Activated naive CD8-positive, alpha-beta T cell (primary cell): Measurements from ENCODE around the gene NDEL1.

Source experiments
- H3K27ac Mint-ChIP-seq: one replicate; pipeline ENCODE4 v1.8.0; 2021; ENCODE audit warnings: mixed read lengths
- H3K27me3 Mint-ChIP-seq: one replicate; pipeline ENCODE4 v1.8.0; 2021; ENCODE audit warnings: mixed read lengths
- H3K36me3 Mint-ChIP-seq: one replicate; pipeline ENCODE4 v1.8.0; 2021; ENCODE audit warnings: mixed read lengths
- H3K4me1 Mint-ChIP-seq: one replicate; pipeline ENCODE4 v1.8.0; 2021; ENCODE audit warnings: low read depth, mixed read lengths
- H3K4me3 Mint-ChIP-seq: one replicate; pipeline ENCODE4 v1.8.0; 2021; ENCODE audit warnings: mild to moderate bottlenecking, mixed read lengths
- H3K9me3 Mint-ChIP-seq: one replicate; pipeline ENCODE4 v1.8.0; 2021; ENCODE audit warnings: low read depth, mixed read lengths

The NDEL1 gene

DNA sequence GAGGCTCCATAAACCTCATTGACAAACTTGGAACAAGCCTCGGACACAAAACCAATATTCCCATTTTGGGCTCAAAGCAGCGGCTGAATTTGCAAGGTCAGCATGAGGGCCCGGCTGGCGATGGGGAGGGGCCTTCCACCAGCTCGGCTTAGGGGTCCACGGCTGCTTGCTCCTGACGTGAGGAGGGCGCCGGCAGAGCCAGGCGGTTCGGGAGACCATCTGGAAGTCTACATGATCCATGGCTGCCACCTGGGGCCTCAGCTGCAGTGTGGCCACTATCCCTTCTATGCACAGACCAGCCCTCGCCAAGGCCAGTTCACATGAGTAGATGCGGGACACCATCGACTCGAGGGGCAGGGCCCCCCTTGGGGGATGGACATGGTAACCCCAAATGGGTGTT is 39.1 kb downstream of the NDEL1 start:
- no peak overlapping the region for H3K27ac Mint-ChIP-seq
- H3K4me1 Mint-ChIP-seq: no peaks in the 10 kb centered on the region
- no peaks in the 10 kb centered on the region for H3K36me3 Mint-ChIP-seq
- no peak overlapping the region for H3K4me3 Mint-ChIP-seq
- H3K9me3 Mint-ChIP-seq: no peaks in the 10 kb centered on the region
- H3K27me3 Mint-ChIP-seq: no peaks in the 10 kb centered on the region

DNA sequence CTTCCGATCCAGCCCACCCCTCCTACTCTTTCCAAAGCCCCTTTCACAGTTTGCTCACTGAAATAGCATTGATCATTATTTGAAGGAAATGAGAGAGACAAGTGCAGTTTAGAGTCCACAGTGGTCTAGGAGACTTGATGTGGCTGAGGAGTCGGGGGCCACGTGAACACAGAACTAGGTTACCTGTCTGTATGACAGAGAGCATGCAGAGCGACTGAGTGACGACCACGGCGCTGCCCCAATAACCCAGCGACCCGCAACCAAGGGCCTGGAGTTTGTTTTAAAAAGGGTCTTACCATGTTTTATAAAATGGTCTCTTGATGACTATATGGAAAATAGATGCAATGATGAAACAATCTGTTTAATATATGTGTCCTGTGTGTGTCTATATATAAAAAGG is 39.5 kb downstream of the NDEL1 start:
- Mint-ChIP-seq H3K27me3 (no peaks in the 10 kb centered on the region), H3K27ac (no peak overlapping the region), H3K9me3 (no peaks in the 10 kb centered on the region), H3K36me3 (no peaks in the 10 kb centered on the region), H3K4me1 (no peaks in the 10 kb centered on the region), H3K4me3 (no peak overlapping the region)

DNA sequence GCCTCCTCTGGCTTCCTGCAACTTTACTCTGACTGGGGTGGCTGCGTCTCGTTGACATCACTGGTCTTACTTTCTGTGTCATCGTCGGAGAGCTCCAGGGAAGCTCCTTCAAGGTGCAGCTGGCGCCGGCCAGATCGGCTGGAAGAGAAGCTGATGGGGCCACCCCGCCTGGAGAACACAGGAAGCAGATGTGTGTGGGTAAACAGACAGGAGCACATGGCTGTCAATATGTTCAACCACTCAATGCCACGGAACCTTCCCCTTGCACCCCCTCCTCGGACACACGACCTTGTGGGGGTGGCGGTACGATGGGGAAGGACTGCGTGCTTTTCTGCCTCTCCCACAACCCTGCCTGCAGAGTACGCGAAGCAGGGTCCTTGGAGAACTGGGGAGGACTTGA is 40.1 kb downstream of the NDEL1 start:
- H3K27me3 Mint-ChIP-seq: no peaks in the 10 kb centered on the region
- no peak overlapping the region for H3K4me3 Mint-ChIP-seq
- H3K9me3 Mint-ChIP-seq: no peaks in the 10 kb centered on the region
- H3K36me3 Mint-ChIP-seq: peaks cover 3% of the 10 kb centered on the region
- H3K27ac Mint-ChIP-seq: no peak overlapping the region
- no peaks in the 10 kb centered on the region for H3K4me1 Mint-ChIP-seq

DNA sequence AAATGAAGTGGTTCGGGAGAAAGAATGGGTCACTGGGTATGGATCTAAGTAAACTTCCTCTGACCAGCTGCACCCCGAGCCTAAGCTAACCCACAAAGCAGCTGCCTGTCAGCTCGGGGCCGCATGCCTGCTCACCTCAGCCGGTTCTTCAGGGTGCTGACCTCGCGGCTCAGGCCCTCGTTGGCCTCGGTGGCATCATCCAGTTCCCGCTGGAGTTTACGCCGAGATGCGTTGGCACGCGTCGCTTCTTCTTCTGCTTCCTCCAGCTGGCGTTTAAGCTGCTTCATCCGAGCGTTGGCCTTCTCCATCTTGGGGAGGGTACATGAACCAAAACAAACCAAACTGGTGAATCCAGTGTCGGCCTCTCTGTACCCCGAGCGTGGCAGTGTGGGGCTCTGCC is 41.1 kb downstream of the NDEL1 start:
- Mint-ChIP-seq H3K9me3 (no peaks in the 10 kb centered on the region), H3K4me1 (no peaks in the 10 kb centered on the region), H3K27ac (no peak overlapping the region), H3K27me3 (no peaks in the 10 kb centered on the region), H3K36me3 (peaks cover 3% of the 10 kb centered on the region), H3K4me3 (no peak overlapping the region)

DNA sequence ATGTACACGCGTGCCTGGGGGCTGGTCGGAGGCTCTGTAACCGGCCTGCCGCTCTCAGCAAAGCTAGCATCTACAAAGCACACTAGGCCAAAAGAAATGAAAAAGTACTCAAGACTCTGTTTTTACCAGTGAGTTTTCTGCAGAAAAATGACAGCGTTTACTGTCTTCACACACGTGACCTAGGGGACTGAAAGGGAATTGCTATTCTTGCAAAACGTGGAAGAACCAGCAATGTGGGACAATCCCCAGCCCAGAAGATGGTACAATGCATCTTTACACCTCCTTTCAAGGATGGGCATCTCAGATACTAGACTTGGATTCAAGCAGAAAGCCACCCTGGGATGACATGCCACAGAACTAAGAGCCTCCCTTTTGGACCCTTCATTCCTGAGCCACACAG is 41.5 kb downstream of the NDEL1 start:
- no peaks in the 10 kb centered on the region for H3K27me3 Mint-ChIP-seq
- no peak overlapping the region for H3K27ac Mint-ChIP-seq

GRCh38 chr17:8477715-8478441 is 42.2 kb downstream of the NDEL1 start:
- no peaks in the 10 kb centered on the region for H3K27me3 Mint-ChIP-seq
- H3K4me3 Mint-ChIP-seq: no peak overlapping the region
- H3K9me3 Mint-ChIP-seq: no peaks in the 10 kb centered on the region
- H3K27ac Mint-ChIP-seq: no peak overlapping the region
- H3K4me1 Mint-ChIP-seq: no peaks in the 10 kb centered on the region
- peaks cover 7% of the 10 kb centered on the region for H3K36me3 Mint-ChIP-seq

More for the DNA sequence above, 41.5 kb downstream of the NDEL1 start:
- Mint-ChIP-seq H3K4me3 (no peak overlapping the region), H3K4me1 (no peaks in the 10 kb centered on the region), H3K9me3 (no peaks in the 10 kb centered on the region), H3K36me3 (peaks cover 3% of the 10 kb centered on the region)

DNA sequence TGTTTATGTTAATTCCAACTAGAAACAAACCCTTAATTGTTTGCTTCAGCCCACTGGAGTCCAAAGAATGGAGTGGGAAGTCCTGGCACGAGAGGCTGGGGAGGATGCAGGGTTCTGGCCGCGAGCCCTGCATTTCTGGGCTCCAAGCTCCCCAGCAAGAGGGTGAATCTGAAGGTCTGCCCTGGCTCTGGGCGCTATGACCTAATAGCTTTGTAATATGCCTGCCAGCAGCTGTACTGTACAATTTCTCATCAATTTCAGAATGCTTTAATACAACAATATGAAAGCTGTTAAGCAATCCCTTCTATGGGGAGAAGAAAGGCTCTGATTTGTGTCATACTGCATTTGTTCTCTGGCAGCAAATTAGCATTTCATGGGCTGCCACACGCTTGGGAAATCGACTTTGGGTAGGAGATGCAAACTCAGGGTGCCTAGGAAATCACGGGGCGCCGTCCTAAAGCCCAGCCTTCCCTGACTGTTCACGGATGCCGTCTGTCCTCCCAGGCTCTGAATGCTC is 43.8 kb downstream of the NDEL1 start:
- Mint-ChIP-seq H3K4me3 (no peak overlapping the region), H3K27ac (peak overlapping the region; percentile 22), H3K9me3 (peaks cover 2% of the 10 kb centered on the region), H3K4me1 (no peaks in the 10 kb centered on the region), H3K27me3 (no peaks in the 10 kb centered on the region), H3K36me3 (peaks cover 16% of the 10 kb centered on the region)

GRCh38 chr17:8480011-8480976 is 44.6 kb downstream of the NDEL1 start:
- no peak overlapping the region for H3K4me3 Mint-ChIP-seq
- peaks cover 20% of the 10 kb centered on the region for H3K36me3 Mint-ChIP-seq
- peak overlapping the region; percentile 22 for H3K27ac Mint-ChIP-seq

GRCh38 chr17:8481089-8481488 is 45.4 kb downstream of the NDEL1 start:
- H3K4me3 Mint-ChIP-seq: no peak overlapping the region
- no peaks in the 10 kb centered on the region for H3K4me1 Mint-ChIP-seq
- peaks cover 27% of the 10 kb centered on the region for H3K36me3 Mint-ChIP-seq
- no peaks in the 10 kb centered on the region for H3K27me3 Mint-ChIP-seq
- H3K27ac Mint-ChIP-seq: no peak overlapping the region
- H3K9me3 Mint-ChIP-seq: peaks cover 7% of the 10 kb centered on the region

More at GRCh38 chr17:8480011-8480976, 44.6 kb downstream of the NDEL1 start:
- no peaks in the 10 kb centered on the region for H3K4me1 Mint-ChIP-seq
- H3K27me3 Mint-ChIP-seq: no peaks in the 10 kb centered on the region
- H3K9me3 Mint-ChIP-seq: peaks cover 7% of the 10 kb centered on the region

- Mint-ChIP-seq H3K9me3 (peaks cover 7% of the 10 kb centered on the region), H3K4me1 (no peaks in the 10 kb centered on the region), H3K36me3 (peaks cover 29% of the 10 kb centered on the region), H3K27me3 (no peaks in the 10 kb centered on the region), H3K27ac (no peak overlapping the region), H3K4me3 (no peak overlapping the region)
Measured at GRCh38 chr17:8481703-8482102, 46.0 kb downstream of the NDEL1 start.

GRCh38 chr17:8482546-8482945 is 46.9 kb downstream of the NDEL1 start:
- Mint-ChIP-seq H3K9me3 (peaks cover 7% of the 10 kb centered on the region), H3K27ac (no peak overlapping the region), H3K4me3 (no peak overlapping the region), H3K4me1 (no peaks in the 10 kb centered on the region), H3K27me3 (no peaks in the 10 kb centered on the region), H3K36me3 (peaks cover 29% of the 10 kb centered on the region)

DNA sequence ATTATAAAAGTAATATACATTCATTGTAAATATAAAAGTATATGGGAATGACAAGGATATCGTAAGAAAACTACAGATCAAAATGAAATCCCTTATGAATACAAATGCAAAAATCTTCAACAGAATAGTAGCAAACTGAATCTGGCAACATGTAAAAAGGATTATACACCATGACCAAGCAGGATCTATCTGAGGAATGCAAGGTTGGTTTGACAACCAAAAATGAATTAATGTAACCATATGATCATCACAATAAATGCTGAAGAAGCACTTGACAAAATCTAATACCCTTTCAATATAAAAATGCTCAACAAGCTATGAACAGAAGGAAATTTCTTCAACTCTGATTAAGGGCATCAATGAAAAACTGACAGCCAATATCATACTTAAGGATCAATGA is 48.8 kb downstream of the NDEL1 start:
- peaks cover 7% of the 10 kb centered on the region for H3K9me3 Mint-ChIP-seq
- no peak overlapping the region for H3K4me3 Mint-ChIP-seq
- no peaks in the 10 kb centered on the region for H3K27me3 Mint-ChIP-seq
- peaks cover 29% of the 10 kb centered on the region for H3K36me3 Mint-ChIP-seq
- no peaks in the 10 kb centered on the region for H3K4me1 Mint-ChIP-seq
- H3K27ac Mint-ChIP-seq: no peak overlapping the region

DNA sequence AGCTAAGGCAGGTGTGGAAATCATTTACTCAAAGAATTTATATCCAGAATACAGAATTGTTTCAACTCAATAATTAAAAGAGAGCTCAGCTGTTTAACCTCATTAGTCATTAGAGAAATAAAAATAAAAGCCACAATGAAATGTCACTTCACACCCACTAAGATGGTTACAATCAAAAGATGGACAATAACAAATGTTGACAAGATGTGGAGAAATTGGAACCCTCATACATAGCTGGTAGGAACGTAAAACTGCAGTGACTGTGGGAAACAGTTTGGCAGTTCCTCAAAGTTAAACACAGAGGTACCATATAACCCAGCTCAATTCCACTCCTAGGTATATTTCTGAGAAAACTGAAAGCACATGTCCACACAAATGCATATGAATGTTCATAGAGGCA is 49.8 kb downstream of the NDEL1 start:
- H3K36me3 Mint-ChIP-seq: peaks cover 31% of the 10 kb centered on the region
- no peaks in the 10 kb centered on the region for H3K27me3 Mint-ChIP-seq
- peaks cover 7% of the 10 kb centered on the region for H3K9me3 Mint-ChIP-seq
- no peaks in the 10 kb centered on the region for H3K4me1 Mint-ChIP-seq
- H3K27ac Mint-ChIP-seq: no peak overlapping the region
- no peak overlapping the region for H3K4me3 Mint-ChIP-seq

DNA sequence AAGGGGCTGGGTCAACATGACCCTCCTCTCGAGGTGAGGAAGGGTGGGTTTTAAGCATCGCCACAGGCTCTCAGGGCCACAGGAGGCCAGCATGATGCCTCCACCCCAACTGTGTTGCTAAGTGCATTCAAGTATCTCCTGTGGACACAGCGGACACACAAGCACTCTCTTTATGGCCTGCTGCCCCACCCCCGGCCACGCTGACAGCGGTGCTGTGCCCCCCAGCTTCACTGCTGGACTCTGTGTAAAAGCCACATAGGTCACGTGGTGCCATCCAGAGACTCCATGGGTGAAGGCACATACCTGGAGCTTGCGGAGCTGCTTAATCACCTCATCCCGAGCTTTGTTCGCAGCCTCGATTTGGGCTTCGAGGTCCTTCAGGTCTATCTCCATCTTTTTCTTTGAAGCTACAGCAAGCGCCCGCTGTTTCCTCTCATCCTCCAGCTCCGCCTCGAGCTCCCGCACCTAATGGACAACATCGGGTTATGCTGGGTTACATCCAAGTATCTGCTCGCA is 51.5 kb downstream of the NDEL1 start:
- no peaks in the 10 kb centered on the region for H3K27me3 Mint-ChIP-seq
- H3K36me3 Mint-ChIP-seq: peaks cover 28% of the 10 kb centered on the region

DNA sequence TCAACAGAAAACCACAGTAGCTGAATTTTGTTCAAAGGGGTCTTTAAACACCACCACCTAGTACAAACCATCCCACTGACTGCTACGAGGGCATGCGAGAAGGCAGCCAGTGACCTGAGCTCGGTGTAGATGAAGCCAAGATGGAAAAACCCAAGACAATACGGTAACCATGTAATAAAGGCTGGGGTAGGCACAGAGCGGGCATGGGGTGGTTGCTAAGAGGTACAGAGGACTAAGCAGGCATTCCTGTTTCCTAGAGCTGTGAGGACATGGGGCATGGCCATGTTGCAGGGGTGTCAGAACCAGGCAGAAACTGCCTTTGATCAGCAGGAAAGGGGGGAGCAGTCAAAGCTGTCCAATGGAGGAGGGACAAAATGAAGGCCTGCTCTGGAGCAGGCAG is 52.1 kb downstream of the NDEL1 start:
- Mint-ChIP-seq H3K9me3 (peaks cover 7% of the 10 kb centered on the region), H3K4me1 (no peaks in the 10 kb centered on the region), H3K27me3 (no peaks in the 10 kb centered on the region), H3K4me3 (no peak overlapping the region), H3K27ac (peak overlapping the region; percentile 46), H3K36me3 (peaks cover 25% of the 10 kb centered on the region)

More for the DNA sequence above, 51.5 kb downstream of the NDEL1 start:
- Mint-ChIP-seq H3K4me1 (no peaks in the 10 kb centered on the region), H3K27ac (no peak overlapping the region), H3K9me3 (peaks cover 7% of the 10 kb centered on the region), H3K4me3 (no peak overlapping the region)
